ENCODE results near the gene CYP27B1. TPM values are rescaled to one million over a fixed set of nuclear protein-coding genes. Genes with fewer than 3 reads are reported as not detected.

CYP27B1 gene
- total RNA-seq, 1 experiment from 2014 or later, result 27.5 TPM

GRCh38 chr12:57737467-57738460 is 29.1 kb downstream of the CYP27B1 start:
- Mint-ChIP-seq H3K4me1 (ENCODE audit: insufficient read depth, unreplicated experiment) (peaks cover 11% of the 10 kb centered on the region), H3K4me3 (ENCODE audit: unreplicated experiment) (no peak overlapping the region), H3K27me3 (ENCODE audit: insufficient read depth, unreplicated experiment) (peaks cover 68% of the 10 kb centered on the region), H3K36me3 (ENCODE audit: insufficient read depth, unreplicated experiment) (no peaks in the 10 kb centered on the region), H3K9me3 (ENCODE audit: unreplicated experiment) (no peaks in the 10 kb centered on the region), H3K27ac (ENCODE audit: low read depth, unreplicated experiment) (no peak overlapping the region)
- ChIA-PET CTCF (interaction anchor here (0.6 to 4.2 kb wide), 7 partner anchors 12 to 156 kb away, joined by 3 to 43 read pairs (median 4); no protein-coding TSS in a partner anchor), POLR2A (interaction anchor here (4.5 kb wide), 1 partner anchor 11 kb away, joined by 17 read pairs; no protein-coding TSS in a partner anchor)
- TF ChIP-seq, protein P1, sequence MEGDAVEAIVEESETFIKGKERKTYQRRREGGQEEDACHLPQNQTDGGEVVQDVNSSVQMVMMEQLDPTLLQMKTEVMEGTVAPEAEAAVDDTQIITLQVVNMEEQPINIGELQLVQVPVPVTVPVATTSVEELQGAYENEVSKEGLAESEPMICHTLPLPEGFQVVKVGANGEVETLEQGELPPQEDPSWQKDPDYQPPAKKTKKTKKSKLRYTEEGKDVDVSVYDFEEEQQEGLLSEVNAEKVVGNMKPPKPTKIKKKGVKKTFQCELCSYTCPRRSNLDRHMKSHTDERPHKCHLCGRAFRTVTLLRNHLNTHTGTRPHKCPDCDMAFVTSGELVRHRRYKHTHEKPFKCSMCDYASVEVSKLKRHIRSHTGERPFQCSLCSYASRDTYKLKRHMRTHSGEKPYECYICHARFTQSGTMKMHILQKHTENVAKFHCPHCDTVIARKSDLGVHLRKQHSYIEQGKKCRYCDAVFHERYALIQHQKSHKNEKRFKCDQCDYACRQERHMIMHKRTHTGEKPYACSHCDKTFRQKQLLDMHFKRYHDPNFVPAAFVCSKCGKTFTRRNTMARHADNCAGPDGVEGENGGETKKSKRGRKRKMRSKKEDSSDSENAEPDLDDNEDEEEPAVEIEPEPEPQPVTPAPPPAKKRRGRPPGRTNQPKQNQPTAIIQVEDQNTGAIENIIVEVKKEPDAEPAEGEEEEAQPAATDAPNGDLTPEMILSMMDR (IDR thresholded peaks at IDR 0.05; ENCODE audit: unreplicated experiment), result peak; percentile 12
- no TSS peak for BruUV-seq (replicated peaks)
- intact Hi-C loops (cut with micrococcal nuclease), result loop anchor here (2.0 kb wide), 1 partner anchor 155 kb away; no protein-coding TSS in a partner anchor
- DNase-seq (ENCODE audit: unreplicated experiment), result no peak

DNA sequence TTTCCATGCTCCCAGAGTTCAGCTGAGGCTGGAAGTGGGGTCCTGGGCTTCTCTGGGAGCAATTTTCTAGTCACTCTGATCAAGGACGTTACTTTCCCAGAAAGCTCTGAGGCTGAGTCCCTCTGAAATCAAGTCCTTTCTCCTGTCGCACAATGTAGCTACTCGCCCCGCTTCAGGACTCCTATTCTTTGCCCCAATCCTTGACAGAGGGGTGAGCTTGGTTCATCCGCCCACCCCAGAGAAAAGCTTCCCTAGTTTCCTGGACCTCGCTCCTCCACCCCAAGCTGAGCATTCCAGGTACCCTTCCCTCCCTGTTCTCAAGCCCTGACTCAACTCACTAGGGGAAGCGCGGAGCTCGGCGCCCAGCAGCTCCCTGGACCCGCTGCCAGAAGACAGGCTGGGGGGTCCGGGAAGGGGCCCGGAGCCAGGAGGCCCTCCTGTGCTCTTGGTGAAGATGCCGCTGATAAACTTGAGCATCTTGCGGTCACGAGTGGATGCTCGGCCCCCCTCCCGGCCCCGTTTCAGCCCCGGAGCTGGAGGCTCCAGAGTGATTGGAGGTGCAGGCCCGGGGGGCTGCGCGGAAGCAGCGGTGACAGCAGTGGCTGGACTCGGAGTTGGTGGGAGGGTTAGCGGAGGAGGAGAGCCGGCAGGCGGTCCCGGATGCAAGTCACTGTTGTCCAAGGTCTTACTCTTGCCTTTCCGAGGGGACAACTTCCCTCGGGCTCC is 30.0 kb downstream of the CYP27B1 start:
- Mint-ChIP-seq H3K4me3 (ENCODE audit: unreplicated experiment) (peak overlapping the region; percentile 66), H3K4me1 (ENCODE audit: insufficient read depth, unreplicated experiment) (peaks cover 11% of the 10 kb centered on the region), H3K36me3 (ENCODE audit: insufficient read depth, unreplicated experiment) (no peaks in the 10 kb centered on the region), H3K9me3 (ENCODE audit: unreplicated experiment) (no peaks in the 10 kb centered on the region), H3K27me3 (ENCODE audit: insufficient read depth, unreplicated experiment) (peaks cover 68% of the 10 kb centered on the region), H3K27ac (ENCODE audit: low read depth, unreplicated experiment) (no peak overlapping the region)
- TF ChIP-seq, protein P1 (IDR thresholded peaks at IDR 0.05; ENCODE audit: unreplicated experiment), result no peak
- POLR2A ChIA-PET, result interaction anchor here (0.5 to 4.5 kb wide), 3 partner anchors 8 to 106 kb away, joined by 3 to 17 read pairs (median 5); partner anchors contain the start of gene TSPAN31
- intact Hi-C loops (cut with micrococcal nuclease), result loop anchor here (2.0 kb wide), 1 partner anchor 154 kb away; no protein-coding TSS in a partner anchor
- BruUV-seq (replicated peaks), result no TSS peak
- CTCF ChIA-PET, result interaction anchor here (0.6 to 4.2 kb wide), 10 partner anchors 11 to 279 kb away, joined by 3 to 43 read pairs (median 4); partner anchors contain the start of gene TSFM
- no peak for DNase-seq (ENCODE audit: unreplicated experiment)

DNA sequence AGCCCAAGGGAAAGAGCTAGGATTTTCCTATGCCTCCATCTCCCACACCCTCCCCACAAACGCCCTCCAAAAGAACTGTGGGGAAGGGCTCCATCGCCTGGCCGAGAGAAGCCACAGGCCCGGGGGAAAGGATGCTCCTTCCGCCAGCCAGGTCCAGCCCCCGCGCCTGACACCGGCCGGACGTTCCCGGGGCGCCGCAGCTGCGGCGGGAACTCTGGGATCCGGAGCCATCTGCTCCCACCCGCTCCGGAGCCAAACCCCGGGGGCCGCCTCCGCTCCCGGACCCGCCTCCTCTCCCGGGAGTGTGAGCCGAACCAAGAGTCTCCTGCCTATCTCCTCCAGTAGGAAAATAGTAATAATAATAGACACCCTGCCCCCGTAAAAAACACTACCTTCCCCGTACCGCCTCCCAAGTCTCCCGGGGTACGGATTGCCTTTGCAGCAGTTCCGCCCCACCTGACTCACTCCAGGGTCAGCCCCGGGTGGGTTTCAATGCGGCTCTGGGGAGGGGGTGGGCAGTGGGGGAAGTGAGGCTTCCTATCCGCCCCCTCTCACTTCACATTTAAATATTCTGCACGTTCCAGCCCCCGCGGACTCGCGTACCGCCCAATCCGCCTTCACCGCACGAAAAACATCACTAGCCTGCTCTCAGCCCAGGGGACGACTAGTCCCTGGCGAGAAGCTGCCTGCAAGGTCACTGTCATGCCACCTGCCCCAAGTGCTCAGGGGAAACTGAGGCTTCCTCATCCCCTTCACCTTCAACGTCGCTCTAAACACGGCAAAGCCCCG is 30.7 kb downstream of the CYP27B1 start:
- peaks cover 11% of the 10 kb centered on the region for H3K4me1 Mint-ChIP-seq (ENCODE audit: insufficient read depth, unreplicated experiment)
- peak overlapping the region; percentile 66 for H3K4me3 Mint-ChIP-seq (ENCODE audit: unreplicated experiment)
- H3K36me3 Mint-ChIP-seq (ENCODE audit: insufficient read depth, unreplicated experiment), result no peaks in the 10 kb centered on the region
- DNase-seq (ENCODE audit: unreplicated experiment), result peak; percentile 56
- peaks cover 64% of the 10 kb centered on the region for H3K27me3 Mint-ChIP-seq (ENCODE audit: insufficient read depth, unreplicated experiment)
- H3K27ac Mint-ChIP-seq (ENCODE audit: low read depth, unreplicated experiment), result no peak overlapping the region
- TF ChIP-seq, protein P1 (IDR thresholded peaks at IDR 0.05; ENCODE audit: unreplicated experiment), result peak; percentile 37
- BruUV-seq (replicated peaks), result no TSS peak
- POLR2A ChIA-PET, result interaction anchor here (0.5 to 4.5 kb wide), 4 partner anchors 9 to 105 kb away, joined by 3 to 17 read pairs (median 7); partner anchors contain the start of gene TSPAN31
- intact Hi-C loops (cut with micrococcal nuclease), result loop anchor here (2.0 kb wide), 1 partner anchor 153 kb away; no protein-coding TSS in a partner anchor
- CTCF ChIA-PET, result interaction anchor here (0.6 to 4.2 kb wide), 10 partner anchors 10 to 278 kb away, joined by 3 to 43 read pairs (median 4); partner anchors contain the start of gene TSFM
- no peaks in the 10 kb centered on the region for H3K9me3 Mint-ChIP-seq (ENCODE audit: unreplicated experiment)

All from MCF 10A (cell line).